GM21381 (cell line): ENCODE data around the gene ZIC4.

Experiments used
- ATAC-seq: cut with Tn5 transposase; IDR thresholded peaks from one replicate; pipeline ENCODE4 v1.9.1; 2021; ENCODE audit warnings: mild to moderate bottlenecking, moderate library complexity; ENCODE audit not compliant: unreplicated experiment

The ZIC4 gene

DNA sequence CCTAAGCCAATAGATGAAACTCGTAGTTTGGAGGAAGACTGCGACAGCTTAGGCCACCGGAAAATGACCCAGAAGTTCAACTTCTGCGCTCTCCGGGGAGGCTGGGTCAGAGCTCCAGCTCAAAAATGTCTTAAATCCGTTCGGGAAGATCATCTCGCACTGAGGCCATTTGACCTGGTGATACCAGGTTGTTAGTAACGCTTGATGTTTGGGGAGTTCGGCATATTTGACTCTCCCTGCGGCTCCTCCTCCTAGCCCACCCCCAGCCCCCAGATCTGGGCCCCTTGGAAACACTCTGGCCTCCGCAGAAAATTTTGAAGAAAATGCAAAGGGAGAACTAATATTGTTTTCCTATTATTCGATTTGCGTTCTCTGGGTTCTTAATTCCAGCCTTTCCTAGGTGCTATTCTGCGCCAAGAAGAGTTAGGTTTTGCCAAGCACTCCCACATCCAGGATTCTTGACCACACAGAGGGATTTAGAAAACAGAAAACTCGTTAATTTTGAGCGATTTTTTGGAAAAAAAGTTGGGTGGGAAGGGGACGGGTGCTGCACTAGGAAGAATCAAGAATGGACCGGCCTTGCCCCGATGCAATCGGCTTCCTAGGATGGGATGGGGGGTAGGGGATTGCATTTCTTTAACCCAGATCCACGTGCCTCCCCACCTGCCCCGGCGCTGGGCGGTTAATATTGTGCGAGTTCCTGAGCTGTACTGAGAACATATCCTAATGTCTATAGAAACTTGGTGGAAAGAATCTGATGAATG is 50.0 kb downstream of the ZIC4 start:
- no peak for ATAC-seq

GRCh38 chr3:147355753-147356090 is 50.6 kb downstream of the ZIC4 start:
- no peak for ATAC-seq

DNA sequence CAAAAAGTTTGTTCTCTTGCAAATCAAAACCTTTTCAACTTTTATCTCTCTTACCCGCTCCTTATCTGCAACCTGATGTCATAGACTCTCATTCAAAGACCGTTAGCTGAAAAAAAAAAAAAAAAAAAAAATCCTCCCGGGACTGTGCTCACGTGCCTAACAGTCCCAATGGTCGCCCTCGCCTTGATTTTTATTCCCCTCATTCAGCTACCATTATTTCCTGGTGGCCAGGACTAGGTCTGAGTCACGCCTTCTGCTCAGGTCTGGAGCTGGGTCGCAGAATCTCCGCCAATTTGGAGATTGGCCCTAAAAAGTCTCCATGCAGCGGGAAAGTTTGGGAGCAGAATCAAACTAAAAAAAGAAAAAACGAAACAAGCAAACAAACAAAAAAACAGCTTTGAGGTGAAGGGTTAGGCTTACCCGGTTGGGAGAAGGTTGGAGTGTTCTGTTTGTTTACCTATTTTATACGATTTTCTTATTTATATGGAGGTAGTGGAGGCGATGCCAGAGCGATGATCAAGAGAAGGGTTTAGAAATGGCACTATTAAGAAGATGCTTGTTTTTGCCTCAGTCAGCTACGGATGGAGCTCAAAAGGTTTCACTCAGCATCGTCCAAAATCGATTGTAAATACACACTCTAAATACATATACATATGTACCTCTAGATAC is 51.1 kb downstream of the ZIC4 start:
- ATAC-seq: no peak

- no peak for ATAC-seq
Observed at GRCh38 chr3:147354623-147355022, 51.7 kb downstream of the ZIC4 start.

GRCh38 chr3:147351301-147351700 is 55.0 kb downstream of the ZIC4 start:
- ATAC-seq: no peak

GRCh38 chr3:147348976-147349375 is 57.4 kb downstream of the ZIC4 start:
- no peak for ATAC-seq

GRCh38 chr3:147343926-147344325 is 62.4 kb downstream of the ZIC4 start:
- no peak for ATAC-seq

- ATAC-seq: no peak
Observed at GRCh38 chr3:147341727-147342126, 64.6 kb downstream of the ZIC4 start.

DNA sequence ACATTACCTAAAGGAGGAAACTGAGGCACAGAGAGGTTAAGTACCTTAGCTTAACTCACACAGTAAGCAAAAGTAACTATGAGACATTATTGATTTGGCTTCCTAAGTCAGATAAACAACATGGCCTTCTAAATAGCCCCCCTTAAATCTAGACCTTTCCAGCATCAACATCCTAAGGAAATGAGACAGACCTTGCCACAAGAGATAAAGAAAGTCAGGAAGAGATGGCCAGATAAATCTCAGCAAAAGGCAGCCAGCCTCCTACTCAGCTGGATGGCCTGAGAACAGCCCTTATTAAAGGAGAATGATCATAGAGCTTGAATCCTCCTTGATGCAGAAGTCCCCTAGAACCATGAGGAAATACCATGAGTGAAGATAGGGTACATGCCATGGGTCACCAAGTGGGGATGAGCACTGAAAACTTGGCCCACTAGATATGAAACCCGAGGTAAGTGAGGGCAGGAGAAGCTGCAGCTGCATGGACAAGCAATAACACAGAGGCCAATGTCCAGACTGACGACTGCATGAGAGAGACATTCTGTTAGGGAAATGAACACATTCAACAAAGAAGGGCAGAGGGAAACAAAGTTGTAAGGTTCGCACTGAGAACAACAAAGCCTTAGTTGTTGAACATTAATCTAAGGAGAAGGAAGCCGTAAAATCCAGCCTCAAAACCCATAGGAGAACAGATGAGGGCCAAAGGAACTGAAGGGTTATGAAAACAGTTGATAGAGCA is 69.6 kb downstream of the ZIC4 start:
- no peak for ATAC-seq
